ENCODE measurements around the gene RYR3.

Gene RYR3

DNA sequence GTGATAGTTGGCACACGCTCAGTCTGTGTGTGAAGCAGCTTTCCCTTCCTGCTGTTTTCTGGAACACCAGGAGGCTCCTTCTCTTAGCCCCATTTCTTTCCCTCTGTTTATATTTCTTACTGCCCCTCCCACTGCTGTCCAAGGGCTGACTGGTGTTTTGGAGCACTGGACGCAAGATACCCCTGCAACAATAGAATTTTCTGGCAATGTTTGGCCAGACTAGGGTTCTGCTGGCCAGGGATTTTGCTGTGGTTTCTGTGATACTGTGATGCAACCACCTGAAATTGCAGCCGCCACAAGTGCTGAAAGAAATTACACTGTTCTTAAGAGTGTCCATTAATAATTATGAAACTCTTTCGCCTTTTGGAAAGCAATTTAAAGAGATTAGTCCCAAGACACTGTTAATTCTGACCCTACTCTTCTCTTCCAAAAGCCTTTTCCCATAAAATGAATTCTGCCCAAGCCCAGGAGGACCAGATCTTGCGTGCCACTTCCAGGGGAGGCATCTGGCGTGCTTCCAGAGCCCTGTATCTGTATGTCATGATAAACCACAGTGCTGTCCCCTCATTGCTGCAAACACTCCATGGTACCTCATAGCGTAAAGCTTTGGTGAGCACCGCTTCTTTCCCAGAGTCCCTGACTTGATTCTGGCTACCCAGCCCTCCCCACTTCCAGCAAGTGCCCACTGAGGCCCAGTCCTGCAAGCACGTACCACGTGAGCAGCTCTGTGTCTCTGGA is 498.1 kb downstream of the RYR3 start:
- no peak overlapping the region for H2BK5ac ChIP-seq (ENCODE audit: low read depth, low read length, poor library complexity)
- H2AFZ ChIP-seq (ENCODE audit: insufficient read depth, low read length, poor library complexity), result no peak overlapping the region
- H3K4me2 ChIP-seq (ENCODE audit: low read length), result no peak overlapping the region
- no peak for DNase-seq
- H3K79me1 ChIP-seq (ENCODE audit: low read length), result peaks cover 3% of the 10 kb centered on the region
- H3K14ac ChIP-seq (ENCODE audit: low read length), result no peak overlapping the region
- H4K8ac ChIP-seq (ENCODE audit: low read depth, low read length), result no peak overlapping the region
- no peaks in the 10 kb centered on the region for H3K9me3 ChIP-seq (ENCODE audit: insufficient read depth, low read depth, low read length)
- no peak overlapping the region for H3K18ac ChIP-seq (ENCODE audit: low read length)
- H2AK5ac ChIP-seq (ENCODE audit: low read length), result no peak overlapping the region
- H3K4ac ChIP-seq (ENCODE audit: low read depth, low read length), result no peak overlapping the region
- no peaks in the 10 kb centered on the region for H3K27me3 ChIP-seq (ENCODE audit: insufficient read depth, low read length)
- no peak overlapping the region for H4K12ac ChIP-seq (ENCODE audit: low read depth, low read length)
- no peaks in the 10 kb centered on the region for H3K79me2 ChIP-seq (ENCODE audit: control insufficient read depth, insufficient read depth, low read length, poor library complexity)
- H4K91ac ChIP-seq (ENCODE audit: low read depth, low read length), result no peak overlapping the region
- no peak overlapping the region for H3K9ac ChIP-seq (ENCODE audit: low read length)
- H3K4me1 ChIP-seq (ENCODE audit: control insufficient read depth in 1 of 2, insufficient read depth in 2 of 2, low read length in 2 of 2), result peaks cover 3 to 4% of the 10 kb centered on the region in 2 experiments
- H3K27ac ChIP-seq (ENCODE audit: low read depth, low read length), result no peak overlapping the region
- peaks cover 2 to 7% of the 10 kb centered on the region in 2 experiments for H3K36me3 ChIP-seq (ENCODE audit: control insufficient read depth in 1 of 2, insufficient read depth in 2 of 2, low read length in 2 of 2)
- H3K23ac ChIP-seq (ENCODE audit: low read length), result no peak overlapping the region
- H2BK12ac ChIP-seq (ENCODE audit: low read length), result no peak overlapping the region
- H3K4me3 ChIP-seq (ENCODE audit: low read depth, low read length), result no peak overlapping the region
- no CpG with 5 or more reads among the region's 10 CpGs for WGBS (ENCODE audit: extremely low coverage, insufficient coverage, insufficient read length)
- no peak overlapping the region for H2BK120ac ChIP-seq (ENCODE audit: insufficient read depth, low read length, poor library complexity)

GRCh38 chr15:33810073-33810595 is 499.4 kb downstream of the RYR3 start:
- no peak overlapping the region for H3K27ac ChIP-seq (ENCODE audit: low read depth, low read length)
- H2BK120ac ChIP-seq (ENCODE audit: insufficient read depth, low read length, poor library complexity), result no peak overlapping the region
- no peaks in the 10 kb centered on the region for H3K79me2 ChIP-seq (ENCODE audit: control insufficient read depth, insufficient read depth, low read length, poor library complexity)
- no peak overlapping the region for H4K91ac ChIP-seq (ENCODE audit: low read depth, low read length)
- no peak overlapping the region for H3K14ac ChIP-seq (ENCODE audit: low read length)
- no peaks in the 10 kb centered on the region for H3K27me3 ChIP-seq (ENCODE audit: insufficient read depth, low read length)
- H3K4me1 ChIP-seq (ENCODE audit: control insufficient read depth in 1 of 2, insufficient read depth in 2 of 2, low read length in 2 of 2), result peaks cover 3 to 6% of the 10 kb centered on the region in 2 experiments
- peaks cover 2 to 7% of the 10 kb centered on the region in 2 experiments for H3K36me3 ChIP-seq (ENCODE audit: control insufficient read depth in 1 of 2, insufficient read depth in 2 of 2, low read length in 2 of 2)
- no peak overlapping the region for H2AK5ac ChIP-seq (ENCODE audit: low read length)
- no peak overlapping the region for H2BK12ac ChIP-seq (ENCODE audit: low read length)
- H3K9me3 ChIP-seq (ENCODE audit: insufficient read depth, low read depth, low read length), result no peaks in the 10 kb centered on the region
- H3K79me1 ChIP-seq (ENCODE audit: low read length), result peaks cover 5% of the 10 kb centered on the region
- no peak for DNase-seq
- no peak overlapping the region for H2AFZ ChIP-seq (ENCODE audit: insufficient read depth, low read length, poor library complexity)
- H3K4me3 ChIP-seq (ENCODE audit: low read depth, low read length), result no peak overlapping the region
- no peak overlapping the region for H3K4ac ChIP-seq (ENCODE audit: low read depth, low read length)
- no peak overlapping the region for H3K18ac ChIP-seq (ENCODE audit: low read length)
- no peak overlapping the region for H4K8ac ChIP-seq (ENCODE audit: low read depth, low read length)
- WGBS (ENCODE audit: extremely low coverage, insufficient coverage, insufficient read length), result no CpG with 5 or more reads among the region's 10 CpGs
- no peak overlapping the region for H2BK5ac ChIP-seq (ENCODE audit: low read depth, low read length, poor library complexity)
- no peak overlapping the region for H4K12ac ChIP-seq (ENCODE audit: low read depth, low read length)
- H3K4me2 ChIP-seq (ENCODE audit: low read length), result no peak overlapping the region
- H3K23ac ChIP-seq (ENCODE audit: low read length), result no peak overlapping the region
- H3K9ac ChIP-seq (ENCODE audit: low read length), result no peak overlapping the region

GRCh38 chr15:33810806-33811205 is 500.0 kb downstream of the RYR3 start:
- Histone ChIP-seq H3K4ac (ENCODE audit: low read depth, low read length) (no peak overlapping the region), H4K91ac (ENCODE audit: low read depth, low read length) (no peak overlapping the region), H3K4me1 (ENCODE audit: control insufficient read depth in 1 of 2, insufficient read depth in 2 of 2, low read length in 2 of 2) (peaks cover 3 to 6% of the 10 kb centered on the region in 2 experiments), H3K23ac (ENCODE audit: low read length) (no peak overlapping the region), H3K14ac (ENCODE audit: low read length) (no peak overlapping the region), H4K12ac (ENCODE audit: low read depth, low read length) (no peak overlapping the region), H3K79me2 (ENCODE audit: control insufficient read depth, insufficient read depth, low read length, poor library complexity) (no peaks in the 10 kb centered on the region), H2AFZ (ENCODE audit: insufficient read depth, low read length, poor library complexity) (no peak overlapping the region), H2BK12ac (ENCODE audit: low read length) (no peak overlapping the region), H3K4me3 (ENCODE audit: low read depth, low read length) (no peak overlapping the region), H3K79me1 (ENCODE audit: low read length) (peaks cover 5% of the 10 kb centered on the region), H3K36me3 (ENCODE audit: control insufficient read depth in 1 of 2, insufficient read depth in 2 of 2, low read length in 2 of 2) (peaks cover 2 to 7% of the 10 kb centered on the region in 2 experiments), H3K27me3 (ENCODE audit: insufficient read depth, low read length) (no peaks in the 10 kb centered on the region), H2BK5ac (ENCODE audit: low read depth, low read length, poor library complexity) (no peak overlapping the region), H3K18ac (ENCODE audit: low read length) (no peak overlapping the region), H2AK5ac (ENCODE audit: low read length) (no peak overlapping the region), H4K8ac (ENCODE audit: low read depth, low read length) (no peak overlapping the region), H2BK120ac (ENCODE audit: insufficient read depth, low read length, poor library complexity) (no peak overlapping the region), H3K4me2 (ENCODE audit: low read length) (no peak overlapping the region), H3K9me3 (ENCODE audit: insufficient read depth, low read depth, low read length) (no peaks in the 10 kb centered on the region), H3K9ac (ENCODE audit: low read length) (no peak overlapping the region), H3K27ac (ENCODE audit: low read depth, low read length) (no peak overlapping the region)
- DNase-seq, result peak in 1 of 2 donors; percentile 6
- no CpG with 5 or more reads among the region's 6 CpGs for WGBS (ENCODE audit: extremely low coverage, insufficient coverage, insufficient read length)

GRCh38 chr15:33813891-33814290 is 503.1 kb downstream of the RYR3 start:
- no peaks in the 10 kb centered on the region for H3K9me3 ChIP-seq (ENCODE audit: insufficient read depth, low read depth, low read length)
- peak overlapping the region; percentile 55 for H3K27ac ChIP-seq (ENCODE audit: low read depth, low read length)
- H2BK5ac ChIP-seq (ENCODE audit: low read depth, low read length, poor library complexity), result no peak overlapping the region
- no peak overlapping the region for H2BK120ac ChIP-seq (ENCODE audit: insufficient read depth, low read length, poor library complexity)
- H3K9ac ChIP-seq (ENCODE audit: low read length), result no peak overlapping the region
- no peak overlapping the region for H3K4me2 ChIP-seq (ENCODE audit: low read length)
- H3K27me3 ChIP-seq (ENCODE audit: insufficient read depth, low read length), result no peaks in the 10 kb centered on the region
- H3K14ac ChIP-seq (ENCODE audit: low read length), result no peak overlapping the region
- no peak for DNase-seq
- no peak overlapping the region for H3K23ac ChIP-seq (ENCODE audit: low read length)
- H2BK12ac ChIP-seq (ENCODE audit: low read length), result no peak overlapping the region
- H3K79me1 ChIP-seq (ENCODE audit: low read length), result peaks cover 5% of the 10 kb centered on the region
- no peaks in the 10 kb centered on the region for H3K79me2 ChIP-seq (ENCODE audit: control insufficient read depth, insufficient read depth, low read length, poor library complexity)
- no peak overlapping the region for H3K4ac ChIP-seq (ENCODE audit: low read depth, low read length)
- no peak overlapping the region for H2AFZ ChIP-seq (ENCODE audit: insufficient read depth, low read length, poor library complexity)
- no peak overlapping the region for H4K12ac ChIP-seq (ENCODE audit: low read depth, low read length)
- H3K4me1 ChIP-seq (ENCODE audit: control insufficient read depth in 1 of 2, insufficient read depth in 2 of 2, low read length in 2 of 2), result peaks cover 3 to 6% of the 10 kb centered on the region in 2 experiments
- H4K8ac ChIP-seq (ENCODE audit: low read depth, low read length), result no peak overlapping the region
- H2AK5ac ChIP-seq (ENCODE audit: low read length), result no peak overlapping the region
- peaks cover 2 to 4% of the 10 kb centered on the region in 2 experiments for H3K36me3 ChIP-seq (ENCODE audit: control insufficient read depth in 1 of 2, insufficient read depth in 2 of 2, low read length in 2 of 2)
- H3K18ac ChIP-seq (ENCODE audit: low read length), result no peak overlapping the region
- WGBS (ENCODE audit: extremely low coverage, insufficient coverage, insufficient read length), result no CpG with 5 or more reads among the region's 3 CpGs
- H3K4me3 ChIP-seq (ENCODE audit: low read depth, low read length), result no peak overlapping the region
- H4K91ac ChIP-seq (ENCODE audit: low read depth, low read length), result no peak overlapping the region
